Measurements from ENCODE around the gene HIF1AN.

Gene HIF1AN

DNA sequence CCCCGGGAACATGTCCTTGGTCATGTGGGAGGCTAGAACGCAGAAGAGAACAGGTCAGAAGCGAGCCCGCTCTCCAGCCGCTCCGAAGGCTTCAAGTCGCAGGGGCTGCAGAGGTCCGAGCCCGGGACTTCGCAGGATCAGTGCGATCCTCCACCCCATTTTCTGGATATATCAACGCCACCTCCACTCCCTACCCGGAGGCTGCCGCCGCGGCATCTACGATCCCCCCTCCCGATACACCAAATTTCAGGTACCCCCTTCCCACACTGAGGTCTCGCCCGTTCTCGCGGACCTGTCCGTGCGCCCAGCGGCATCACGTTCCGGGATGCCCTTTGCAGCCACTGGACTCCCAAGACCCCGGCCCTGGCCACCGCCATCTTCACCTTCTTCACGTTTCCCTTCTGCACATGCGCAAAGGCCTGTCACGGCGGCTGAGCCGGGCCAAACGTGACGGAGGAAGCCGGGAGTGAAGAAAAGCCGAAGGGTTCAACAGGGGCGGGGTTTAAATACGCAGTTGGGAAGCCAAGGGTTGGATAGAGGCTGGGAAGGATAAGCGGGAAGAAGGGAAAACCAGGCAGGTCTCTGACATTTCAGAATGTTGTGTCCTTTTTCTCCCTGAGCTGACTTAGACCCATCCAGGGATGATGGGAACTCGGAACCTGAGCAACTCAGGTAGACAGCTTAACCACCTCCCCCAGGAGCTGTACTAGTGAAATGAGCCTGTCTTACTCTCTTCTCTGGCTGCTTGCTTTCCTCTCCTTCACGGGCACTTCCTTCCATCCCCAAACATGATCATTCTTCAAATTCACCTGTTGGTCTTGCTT lies 6.1 kb upstream of the HIF1AN start, which contains the start of gene NDUFB8:
TSS of gene NDUFB8 (minus strand) at position 397 of the 824 bp plus-strand sequence. CDS start at position 377, 20 bp downstream.
- TF ChIP-seq CTCF (IDR thresholded peaks at IDR 0.05; ENCODE audit: low read depth, low read length) = no peak
- peak within 1 kb of the TSS; percentile 94 for H3K4me3 ChIP-seq (ENCODE audit: low read depth, low read length)

DNA sequence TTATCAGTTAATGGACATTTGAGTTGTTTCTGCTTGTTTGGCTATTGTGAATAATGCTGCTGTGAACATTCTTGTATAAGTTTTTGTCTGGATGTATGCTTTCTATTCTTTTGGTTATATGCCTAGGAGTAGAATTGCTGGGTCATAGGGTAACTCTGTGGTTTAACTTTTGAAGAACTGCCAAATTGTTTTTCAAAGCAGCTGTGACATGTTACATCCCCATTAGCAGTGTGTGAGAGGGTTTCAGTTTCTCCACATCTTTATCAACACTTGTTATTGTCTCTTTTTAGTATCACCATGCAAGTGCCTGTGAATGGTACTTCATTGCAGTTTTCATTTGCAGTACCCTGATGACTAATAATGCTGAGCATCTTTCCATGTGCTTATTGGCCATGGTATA lies 4.0 kb upstream of the HIF1AN start:
- TF ChIP-seq CTCF (IDR thresholded peaks at IDR 0.05; ENCODE audit: low read depth, low read length) = no peak
- H3K4me3 ChIP-seq (ENCODE audit: low read depth, low read length) = no peak overlapping the region

GRCh38 chr10:100534726-100535125 lies 1.0 kb upstream of the HIF1AN start:
- no peak overlapping the region for H3K4me3 ChIP-seq (ENCODE audit: low read depth, low read length)
- no peak for TF ChIP-seq CTCF (IDR thresholded peaks at IDR 0.05; ENCODE audit: low read depth, low read length)

DNA sequence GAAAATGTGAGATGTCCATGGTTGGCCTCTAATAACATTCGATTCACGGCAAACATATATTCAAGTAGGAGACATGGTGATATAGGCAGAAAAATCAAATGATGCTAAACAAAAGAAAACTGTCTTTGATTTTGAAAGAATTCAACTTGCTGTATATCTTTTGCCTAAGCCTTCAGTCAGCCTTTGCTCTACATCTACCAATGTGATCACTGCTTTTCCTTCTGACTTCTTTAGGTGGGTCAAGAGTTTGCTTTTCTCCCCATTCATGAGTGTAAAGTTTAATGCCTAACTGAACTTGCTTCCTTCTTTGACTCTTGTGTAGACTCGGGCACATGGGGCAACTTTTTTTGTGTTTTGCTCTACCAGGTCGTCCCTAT lies 417 bp upstream of the HIF1AN start:
- no peak for TF ChIP-seq CTCF (IDR thresholded peaks at IDR 0.05; ENCODE audit: low read depth, low read length)
- H3K4me3 ChIP-seq (ENCODE audit: low read depth, low read length) = peak overlapping the region; percentile 86

DNA sequence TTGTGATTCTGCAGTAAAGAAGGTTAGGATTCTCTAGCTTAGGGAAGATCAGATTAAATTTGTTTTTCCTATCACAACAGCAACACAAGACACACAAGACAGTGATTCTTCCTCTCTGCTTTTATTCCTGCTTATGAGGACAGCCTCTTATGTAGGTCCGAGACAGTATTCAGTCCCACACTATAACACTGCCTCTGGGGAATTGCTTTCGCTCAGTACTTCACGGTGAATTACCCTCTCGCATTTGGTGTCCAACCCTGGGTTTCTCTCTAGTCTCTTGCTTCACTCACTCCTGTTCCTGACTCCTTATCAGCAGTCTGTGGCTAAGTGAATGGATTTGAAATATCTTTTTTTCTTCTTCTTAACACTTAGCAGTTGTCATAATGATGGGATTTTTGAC lies 1.7 kb downstream of the HIF1AN start:
- no peak for TF ChIP-seq CTCF (IDR thresholded peaks at IDR 0.05; ENCODE audit: low read depth, low read length)
- no peak overlapping the region for H3K4me3 ChIP-seq (ENCODE audit: low read depth, low read length)

GRCh38 chr10:100544950-100545349 lies 9.2 kb downstream of the HIF1AN start:
- no peak for TF ChIP-seq CTCF (IDR thresholded peaks at IDR 0.05; ENCODE audit: low read depth, low read length)
- no peak overlapping the region for H3K4me3 ChIP-seq (ENCODE audit: low read depth, low read length)

DNA sequence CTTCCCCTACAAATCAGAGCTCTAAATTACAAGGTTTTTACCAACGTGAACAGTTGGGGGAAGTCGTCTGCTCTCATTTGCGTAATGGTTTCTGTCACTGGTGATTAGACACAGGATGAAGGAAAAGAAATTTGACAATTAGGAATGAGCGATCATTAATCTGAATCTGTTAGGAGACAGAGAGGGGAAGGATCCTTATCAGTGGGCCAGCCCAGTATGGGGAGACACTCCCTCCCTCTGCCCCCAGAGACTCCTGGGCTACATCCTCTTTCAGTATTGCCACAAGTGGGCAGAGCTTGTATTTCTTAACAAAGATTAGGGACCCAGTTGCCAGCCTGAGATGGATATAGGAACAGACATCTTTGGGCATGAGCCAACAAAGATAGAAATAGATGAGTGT lies 15.5 kb downstream of the HIF1AN start:
- no peak for TF ChIP-seq CTCF (IDR thresholded peaks at IDR 0.05; ENCODE audit: low read depth, low read length)
- no peak overlapping the region for H3K4me3 ChIP-seq (ENCODE audit: low read depth, low read length)
